Left lung (tissue), 14 donors: ENCODE measurements around the gene KMT2B. TPM values are rescaled to one million over a fixed set of nuclear protein-coding genes. Genes with fewer than 3 reads are reported as not detected.

Experiments
- ATAC-seq: fragments of 200-7000 bp; cut with Tn5 transposase; one replicate; pipeline ENCODE4 v1.9.1; 2020; ENCODE audit warnings: moderate library complexity
- DNase-seq, 4 donors: peaks; one replicate each; pipeline ENCODE4 v3.0.0-alpha.2; 2013 to 2020
- H3K27ac ChIP-seq, 2 donors: fragments of 200-600 bp; sonication (generic) in 1 of 2; one replicate each; pipeline versions ENCODE4 v1.5.0 to v1.8.0; 2020 to 2021
- H3K27me3 ChIP-seq, 2 donors: fragments of 200-600 bp; sonication (generic) in 1 of 2; one replicate each; pipeline versions ENCODE4 v1.5.0 to v1.8.0; 2020 to 2021
- H3K36me3 ChIP-seq, 2 donors: fragments of 200-600 bp; sonication (generic) in 1 of 2; one replicate each; pipeline versions ENCODE4 v1.5.0 to v1.8.0; 2020 to 2021
- H3K4me1 ChIP-seq, 2 donors: fragments of 200-600 bp; one replicate each; pipeline ENCODE4 v1.8.0; 2021
- H3K4me3 ChIP-seq, 2 donors: fragments of 200-600 bp; sonication (generic) in 1 of 2; one replicate each; pipeline versions ENCODE4 v1.5.0 to v1.8.0; 2020 to 2021; ENCODE audit warnings: mild to moderate bottlenecking in 1 of 2
- H3K9me3 ChIP-seq, 2 donors: fragments of 200-600 bp; sonication (generic) in 1 of 2; one replicate each; pipeline versions ENCODE4 v1.5.0 to v1.8.0; 2020 to 2021
- CTCF ChIP-seq, 2 donors: fragments of 200-600 bp; sonication (generic) in 1 of 2; IDR thresholded peaks; one replicate each; pipeline versions ENCODE4 v1.5.0 to v1.8.0; 2021; ENCODE audit warnings: antibody characterized with exemption in 2 of 2
- intact Hi-C, 2 donors: fragments of 100-400 bp; cut with DNase I; formaldehyde crosslinking; loops; one replicate each; pipeline versions ENCODE4 v1.11.2 to v1.14.2; 2022
- long read RNA-seq, 12 donors: library from polyadenylated mRNA in 2 of 12; unstranded in 2 of 12; transcript quantifications; one replicate each; pipeline ENCODE4 v2.0.0 and lab custom pipeline, GENCODE V29; 2019 to 2026
- polyA plus RNA-seq, 6 donors: library from polyadenylated mRNA; unstranded; fragments of 120-200 nt; gene quantifications; one replicate each; pipeline ENCODE4 v1.2.1, GENCODE V29; 2013; ENCODE audit not compliant: insufficient read length in 6 of 6
- total RNA-seq, 2 donors: library from RNA; stranded (reverse); fragmentation: NEBNext Ultra II Directional; extraction: Animal tissue kit (Norgen Biotek cat#: 25700); gene quantifications; one replicate each; pipeline ENCODE4 v1.2.1, GENCODE V29; 2021
- donor health status: DM: no; HTN: yes; CAD: no.
- donor health status: DM: no; HTN: no; CAD: no.

The KMT2B gene
- 10 to 100 TPM; 29.4 to 39.1 TPM for total RNA-seq
- polyA plus RNA-seq = 10 to 100 TPM; 27.9 to 38.0 (median 33.9) TPM
- long read RNA-seq, donor 1, partial matches to known transcripts = 220 of 223 reads
- long read RNA-seq, donor 1, other reads (novel, unspliced or antisense) = 0 of 223 reads
- long read RNA-seq, donor 2, partial matches to known transcripts = 17 of 19 reads
- long read RNA-seq, donor 2, other reads (novel, unspliced or antisense) = 0 of 19 reads
- long read RNA-seq, donor 3, partial matches to known transcripts = 10 of 11 reads
- long read RNA-seq, donor 3, other reads (novel, unspliced or antisense) = 0 of 11 reads
- long read RNA-seq, donor 4, partial matches to known transcripts = 0 of 1 reads
- long read RNA-seq, donor 4, other reads (novel, unspliced or antisense) = 0 of 1 reads
- long read RNA-seq, donor 5, partial matches to known transcripts = 7 of 8 reads
- long read RNA-seq, donor 5, other reads (novel, unspliced or antisense) = 0 of 8 reads
- long read RNA-seq, donor 6, partial matches to known transcripts = 0 of 1 reads
- long read RNA-seq, donor 6, other reads (novel, unspliced or antisense) = 0 of 1 reads
- long read RNA-seq, donor 7, partial matches to known transcripts = 0 of 1 reads
- long read RNA-seq, donor 7, other reads (novel, unspliced or antisense) = 0 of 1 reads
- long read RNA-seq, donor 8, partial matches to known transcripts = 0 of 1 reads
- long read RNA-seq, donor 8, other reads (novel, unspliced or antisense) = 0 of 1 reads
- long read RNA-seq, donor 9 = 0 reads
- long read RNA-seq, donor 10 = 0 reads
- long read RNA-seq, donor 11 = 0 reads
- long read RNA-seq, donor 12 = 0 reads

- Histone ChIP-seq H3K4me3 (peak within 1 kb of the TSS; percentile 81 to 95), H3K27me3 (no peaks in the 10 kb centered on the region), H3K9me3 (no peaks in the 10 kb centered on the region), H3K36me3 (peaks cover 0 to 33% of the 10 kb centered on the region in 2 donors), H3K27ac (peak within 1 kb of the TSS; percentile 83 to 90), H3K4me1 (peaks cover 12 to 37% of the 10 kb centered on the region in 2 donors)
- peak in 2 of 4 donors; percentile 94 to 98 for DNase-seq
- peak; percentile 69 for ATAC-seq
- intact Hi-C loops = no loop called here
- TF ChIP-seq CTCF (IDR thresholded peaks at IDR 0.05) = no peak
These were observed at the start of gene KMT2B for GRCh38 chr19:35717665-35718344. TSS of gene KMT2B (plus strand) at chr19:35718003. CDS start at chr19:35718019, 16 bp downstream.

GRCh38 chr19:35669566-35669965 lies 48.2 kb upstream of the KMT2B start:
- Histone ChIP-seq H3K27ac (no peak overlapping the region), H3K9me3 (no peaks in the 10 kb centered on the region), H3K27me3 (peaks cover 9 to 37% of the 10 kb centered on the region in 2 donors), H3K4me3 (no peak overlapping the region), H3K36me3 (peaks cover 0 to 2% of the 10 kb centered on the region in 2 donors), H3K4me1 (peaks cover 0 to 9% of the 10 kb centered on the region in 2 donors)
- no peak for ATAC-seq
- TF ChIP-seq CTCF (IDR thresholded peaks at IDR 0.05) = no peak
- intact Hi-C loops = no loop called here
- no peak for DNase-seq

GRCh38 chr19:35669974-35670373 lies 47.8 kb upstream of the KMT2B start:
- ATAC-seq (no peak), DNase-seq (peak in 1 of 4 donors; percentile 53)
- TF ChIP-seq CTCF (IDR thresholded peaks at IDR 0.05) = no peak
- no peak overlapping the region for H3K27ac ChIP-seq
- H3K4me1 ChIP-seq = peaks cover 0 to 9% of the 10 kb centered on the region in 2 donors
- intact Hi-C loops = no loop called here
- H3K4me3 ChIP-seq = no peak overlapping the region
- no peaks in the 10 kb centered on the region for H3K36me3 ChIP-seq
- H3K27me3 ChIP-seq = peaks cover 9 to 41% of the 10 kb centered on the region in 2 donors
- no peaks in the 10 kb centered on the region for H3K9me3 ChIP-seq

GRCh38 chr19:35670686-35671085 lies 47.1 kb upstream of the KMT2B start:
- TF ChIP-seq CTCF (IDR thresholded peaks at IDR 0.05) = no peak
- DNase-seq (peak in 1 of 4 donors; percentile 0), ATAC-seq (no peak)
- Histone ChIP-seq H3K4me3 (no peak overlapping the region), H3K4me1 (peaks cover 0 to 9% of the 10 kb centered on the region in 2 donors), H3K27me3 (peaks cover 9 to 48% of the 10 kb centered on the region in 2 donors), H3K27ac (no peak overlapping the region), H3K9me3 (no peaks in the 10 kb centered on the region), H3K36me3 (no peaks in the 10 kb centered on the region)
- intact Hi-C loops = no loop called here
